Keratinocyte (primary cell): ENCODE results near the gene CD44. TPM values are rescaled to one million over a fixed set of nuclear protein-coding genes. Genes with fewer than 3 reads are reported as not detected.
"Not testable (repeated sequence)": the region's sequence is repeated elsewhere in the genome, so short reads cannot be mapped to it uniquely, and the experiment has no call there.

Experiments
- DNase-seq: peaks from one replicate; pipeline ENCODE4 v3.0.0-alpha.2; 2011; ENCODE audit warnings: low read depth, missing footprints, low spot score
- FAIRE-seq: peaks from 2 replicates; lab custom pipeline; 2011; peaks lifted over from hg19 to GRCh38; lab: Jason Lieb, UNC
- H2AFZ ChIP-seq: 2 replicates; pipeline ENCODE4 v1.6.0; 2012; ENCODE audit warnings: low read length, control low read depth, inconsistent platforms; ENCODE audit not compliant: control insufficient read depth
- H3K27ac ChIP-seq: 2 replicates; pipeline ENCODE4 v1.5.1; 2011; ENCODE audit warnings: low read length; ENCODE audit not compliant: control insufficient read depth, insufficient read depth
- H3K27me3 ChIP-seq: 3 replicates; pipeline ENCODE4 v1.6.0; 2011; ENCODE audit warnings: low read length; ENCODE audit not compliant: control insufficient read depth, insufficient read depth; ENCODE audit errors: extremely low read depth
- H3K36me3 ChIP-seq, 2 experiments: 2 replicates in 1 of 2; 3 replicates in 1 of 2; pipeline ENCODE4 v1.5.1; 2011; ENCODE audit warnings: low read length in 2 of 2, mild to moderate bottlenecking in 1 of 2; ENCODE audit not compliant: control insufficient read depth in 2 of 2, insufficient read depth in 2 of 2; ENCODE audit errors: extremely low read depth in 1 of 2
- H3K4me1 ChIP-seq: 3 replicates; pipeline ENCODE4 v1.5.1; 2011; ENCODE audit warnings: low read length; ENCODE audit not compliant: control insufficient read depth, insufficient read depth; ENCODE audit errors: extremely low read depth
- H3K4me2 ChIP-seq: 3 replicates; pipeline ENCODE4 v1.6.0; 2011; ENCODE audit warnings: low read depth, low read length; ENCODE audit not compliant: control insufficient read depth, insufficient read depth; ENCODE audit errors: extremely low read depth
- H3K4me3 ChIP-seq, 3 experiments: fragments of 200-600 bp in 1 of 3; sonication (generic) in 1 of 3; 2 replicates in 2 of 3; 3 replicates in 1 of 3; pipeline ENCODE4 v1.5.1; 2011 to 2016; ENCODE audit warnings: low read length in 3 of 3, mild to moderate bottlenecking in 3 of 3, control low read depth in 2 of 3, inconsistent platforms in 1 of 3, low read depth in 1 of 3, mixed read lengths in 1 of 3, mixed run types in 1 of 3, moderate library complexity in 1 of 3; ENCODE audit not compliant: control insufficient read depth in 2 of 3, insufficient read depth in 2 of 3; ENCODE audit errors: extremely low read depth in 1 of 3
- H3K79me2 ChIP-seq: 2 replicates; pipeline ENCODE4 v1.6.0; 2012; ENCODE audit warnings: low read length; ENCODE audit not compliant: control insufficient read depth, insufficient read depth
- H3K9ac ChIP-seq: 3 replicates; pipeline ENCODE4 v1.6.0; 2011; ENCODE audit warnings: low read length; ENCODE audit not compliant: control insufficient read depth, insufficient read depth; ENCODE audit errors: extremely low read depth
- H3K9me1 ChIP-seq: 3 replicates; pipeline ENCODE4 v1.6.0; 2011; ENCODE audit warnings: low read length; ENCODE audit not compliant: control insufficient read depth, insufficient read depth; ENCODE audit errors: extremely low read depth
- H3K9me3 ChIP-seq: 2 replicates; pipeline ENCODE4 v1.5.1; 2012; ENCODE audit warnings: low read depth, low read length; ENCODE audit not compliant: control insufficient read depth
- H4K20me1 ChIP-seq: 3 replicates; pipeline ENCODE4 v1.6.0; 2011; ENCODE audit warnings: low read length; ENCODE audit not compliant: control insufficient read depth, insufficient read depth; ENCODE audit errors: extremely low read depth
- CTCF ChIP-seq, 3 experiments: IDR thresholded peaks in 1 of 3; conservative IDR thresholded peaks in 1 of 3; optimal IDR thresholded peaks in 1 of 3; 2 replicates in 2 of 3; 3 replicates in 1 of 3; pipeline versions ENCODE3 to v1.5.1; 2011; ENCODE audit warnings: low read length in 3 of 3, mild to moderate bottlenecking in 3 of 3, moderate library complexity in 2 of 3, control low read depth in 1 of 3, inconsistent platforms in 1 of 3; ENCODE audit not compliant: insufficient read depth in 2 of 3; ENCODE audit errors: extremely low read depth in 1 of 3
- dilution Hi-C: fragments of 300-500 bp; cut with MboI; formaldehyde crosslinking; loops from one replicate; pipeline ENCODE4 v1.7.0; 2020; ENCODE audit warnings: low sequenced_read_pairs; ENCODE audit not compliant: extremely low pct_ligation_motif_present
- polyA plus RNA-seq, 5 experiments: library from polyadenylated mRNA; depleted of rRNA in 3 of 5; stranded (reverse) in 3 of 5; stranded (forward) in 1 of 5; unstranded in 1 of 5; fragments of >200 nt; gene quantifications; 1 replicate in 1 of 5; 2 replicates in 3 of 5; 3 replicates in 1 of 5; pipeline versions ENCODE4 v1.2.1 to v1.2.3, GENCODE V29; 2011 to 2012; ENCODE audit warnings: missing spikeins in 2 of 5, low read depth in 1 of 5, low replicate concordance in 1 of 5

CD44 gene
- polyA plus RNA-seq, 1 donor (not counting 4 experiments of a cell fraction or from before 2014, with no cell fraction given): 2,038 TPM

- Histone ChIP-seq H3K4me1 (no peaks in the 10 kb centered on the region), H3K4me2 (no peak overlapping the region), H2AFZ (no peak overlapping the region), H3K27me3 (no peaks in the 10 kb centered on the region), H3K9me1 (no peaks in the 10 kb centered on the region), H3K9ac (no peak overlapping the region), H3K79me2 (no peaks in the 10 kb centered on the region), H3K27ac (no peak overlapping the region), H3K36me3 (peaks cover 44 to 70% of the 10 kb centered on the region in 2 experiments), H3K4me3 (no peak overlapping the region), H4K20me1 (no peaks in the 10 kb centered on the region), H3K9me3 (no peaks in the 10 kb centered on the region)
- no peak for TF ChIP-seq CTCF (optimal IDR thresholded peaks at IDR 0.05 in 1 of 3, IDR thresholded peaks at IDR 0.05 in 1 of 3, conservative IDR thresholded peaks at IDR 0.05 in 1 of 3; ENCODE audit: extremely low read depth in 1 of 3, insufficient read depth in 2 of 3, low read length in 3 of 3)
- DNase-seq (no peak), FAIRE-seq (no peak)
- dilution Hi-C loops: no loop called here
These were observed 87.1 kb downstream of the CD44 start for GRCh38 chr11:35225946-35226520.

GRCh38 chr11:35226756-35227155, 87.8 kb downstream of the CD44 start:
- H3K9me1 ChIP-seq, H3K4me2 ChIP-seq, H3K27ac ChIP-seq, H3K9me3 ChIP-seq, DNase-seq, H3K27me3 ChIP-seq, H3K4me1 ChIP-seq, H3K79me2 ChIP-seq, H2AFZ ChIP-seq, H3K9ac ChIP-seq, H4K20me1 ChIP-seq, dilution Hi-C loops, FAIRE-seq, H3K4me3 ChIP-seq: not testable (repeated sequence)
- peaks cover 38 to 64% of the 10 kb centered on the region in 2 experiments for H3K36me3 ChIP-seq
